GM23248 (cell line): Measurements from ENCODE around the gene HOXD9.

Source experiments
- EZH2 ChIP-seq: fragments of 200-600 bp; sonication (generic); IDR thresholded peaks from 2 replicates; pipeline ENCODE4 v1.6.1; 2018; ENCODE audit warnings: antibody characterized with exemption, mild to moderate bottlenecking; ENCODE audit not compliant: insufficient read depth, poor library complexity, severe bottlenecking
- EZH2phosphoT487 ChIP-seq: fragments of 200-600 bp; sonication (generic); IDR thresholded peaks from 2 replicates; pipeline ENCODE4 v1.6.1; 2018; ENCODE audit warnings: antibody characterized with exemption, moderate library complexity, mild to moderate bottlenecking, low read depth; ENCODE audit not compliant: insufficient read depth

- TF ChIP-seq EZH2phosphoT487 (no peak), EZH2 (no peak)
Measured at GRCh38 chr2:176104316-176105077, 18.0 kb upstream of the HOXD9 start.
